H1 (cell line): ENCODE measurements around the gene SPATA7. TPM values are rescaled to one million over a fixed set of nuclear protein-coding genes. Genes with fewer than 3 reads are reported as not detected.

ENCODE experiments used
- BRCA1 ChIP-seq: IDR thresholded peaks from 2 replicates; pipeline ENCODE4 v1.6.1; 2012; ENCODE audit warnings: low read depth, low read length, improper control_type of control experiment
- CREB1 ChIP-seq: IDR thresholded peaks from 2 replicates; pipeline ENCODE4 v1.6.1; 2012; ENCODE audit warnings: inconsistent platforms
- GTF2F1 ChIP-seq: IDR thresholded peaks from 2 replicates; pipeline ENCODE4 v1.6.1; 2012; ENCODE audit warnings: low read depth, low read length, improper control_type of control experiment, borderline replicate concordance
- PHF8 ChIP-seq: fragments of 200-600 bp; sonication (generic); conservative IDR thresholded peaks from 2 replicates; pipeline ENCODE4 v1.7.1; 2012; ENCODE audit warnings: low read depth, mild to moderate bottlenecking, inconsistent platforms, low read length, moderate library complexity
- SIX5 ChIP-seq: IDR thresholded peaks from 2 replicates; pipeline ENCODE4 v1.6.1; 2011; ENCODE audit warnings: mild to moderate bottlenecking, low read depth, low read length
- SP1 ChIP-seq: IDR thresholded peaks from 2 replicates; pipeline ENCODE4 v1.6.1; 2011; ENCODE audit warnings: low read depth, low read length
- SP4 ChIP-seq: IDR thresholded peaks from 2 replicates; pipeline ENCODE4 v1.6.1; 2012; ENCODE audit warnings: low read length, inconsistent platforms
- ZNF274 ChIP-seq: IDR thresholded peaks from 2 replicates; pipeline ENCODE4 v1.7.0; 2012; ENCODE audit warnings: low read length, borderline replicate concordance; ENCODE audit errors: extremely low read depth
- polyA plus RNA-seq, 7 experiments: library from polyadenylated mRNA; depleted of rRNA in 3 of 7; stranded (reverse) in 5 of 7; unstranded in 2 of 7; fragments of >200 nt in 5 of 7; fragments of 200-250 nt in 2 of 7; gene quantifications; 1 replicate in 5 of 7; 2 replicates in 1 of 7; 4 replicates in 1 of 7; pipeline versions ENCODE4 v1.2.1 to v1.2.3, GENCODE V29; 2011 to 2013; ENCODE audit warnings: missing spikeins in 2 of 7, mixed read lengths in 2 of 7
- total RNA-seq: library from RNA; stranded (reverse); fragmentation: NEBNext Ultra II Directional; extraction: Animal tissue kit (Norgen Biotek cat#: 25700); gene quantifications from 2 replicates; pipeline ENCODE4 v1.2.1, GENCODE V29; 2021
- TF ChIP-seq, protein P1 (sequence below): fragments of 300-600 bp; sonication (generic); IDR thresholded peaks from 2 replicates; pipeline ENCODE4 v1.7.1; 2012; ENCODE audit warnings: low read length, moderate library complexity, mild to moderate bottlenecking, inconsistent platforms; ENCODE audit not compliant: insufficient replicate concordance
- TF ChIP-seq, protein P2 (sequence below), 3 experiments: IDR thresholded peaks; 1 replicate in 2 of 3; 2 replicates in 1 of 3; pipeline versions ENCODE4 v1.5.1 to v1.6.1; 2011; ENCODE audit warnings: low read length in 3 of 3, mild to moderate bottlenecking in 3 of 3, inconsistent platforms in 2 of 3, low read depth in 1 of 3, moderate library complexity in 1 of 3; ENCODE audit not compliant: insufficient read depth in 1 of 3; ENCODE audit errors: control extremely low read depth in 1 of 3

SPATA7 gene
- total and polyA plus RNA-seq, 2 of the 8 experiments (the other 6 are each of a cell fraction or from before 2014, with no cell fraction given): 3.8 to 6.7 TPM

DNA sequence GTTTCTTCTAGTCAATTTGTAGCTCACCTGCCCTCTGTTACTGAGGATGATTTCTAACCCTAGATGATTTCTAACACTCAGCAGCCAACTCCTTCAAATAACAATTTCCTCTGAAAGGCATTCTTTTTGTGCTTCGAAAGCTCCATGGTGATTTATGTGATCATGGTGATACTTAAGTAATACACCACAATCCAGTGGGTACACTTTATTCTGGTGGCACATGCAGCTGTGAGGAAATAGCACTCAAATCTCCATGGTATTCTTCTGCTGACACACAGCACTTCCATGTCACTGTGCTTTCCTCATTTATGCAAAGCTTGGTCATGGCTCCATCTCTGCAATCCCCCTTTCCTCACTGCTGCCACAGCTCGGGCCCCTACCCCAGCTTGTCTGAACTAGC is 95.6 kb downstream of the SPATA7 start (continued):
- TF ChIP-seq, protein P1, sequence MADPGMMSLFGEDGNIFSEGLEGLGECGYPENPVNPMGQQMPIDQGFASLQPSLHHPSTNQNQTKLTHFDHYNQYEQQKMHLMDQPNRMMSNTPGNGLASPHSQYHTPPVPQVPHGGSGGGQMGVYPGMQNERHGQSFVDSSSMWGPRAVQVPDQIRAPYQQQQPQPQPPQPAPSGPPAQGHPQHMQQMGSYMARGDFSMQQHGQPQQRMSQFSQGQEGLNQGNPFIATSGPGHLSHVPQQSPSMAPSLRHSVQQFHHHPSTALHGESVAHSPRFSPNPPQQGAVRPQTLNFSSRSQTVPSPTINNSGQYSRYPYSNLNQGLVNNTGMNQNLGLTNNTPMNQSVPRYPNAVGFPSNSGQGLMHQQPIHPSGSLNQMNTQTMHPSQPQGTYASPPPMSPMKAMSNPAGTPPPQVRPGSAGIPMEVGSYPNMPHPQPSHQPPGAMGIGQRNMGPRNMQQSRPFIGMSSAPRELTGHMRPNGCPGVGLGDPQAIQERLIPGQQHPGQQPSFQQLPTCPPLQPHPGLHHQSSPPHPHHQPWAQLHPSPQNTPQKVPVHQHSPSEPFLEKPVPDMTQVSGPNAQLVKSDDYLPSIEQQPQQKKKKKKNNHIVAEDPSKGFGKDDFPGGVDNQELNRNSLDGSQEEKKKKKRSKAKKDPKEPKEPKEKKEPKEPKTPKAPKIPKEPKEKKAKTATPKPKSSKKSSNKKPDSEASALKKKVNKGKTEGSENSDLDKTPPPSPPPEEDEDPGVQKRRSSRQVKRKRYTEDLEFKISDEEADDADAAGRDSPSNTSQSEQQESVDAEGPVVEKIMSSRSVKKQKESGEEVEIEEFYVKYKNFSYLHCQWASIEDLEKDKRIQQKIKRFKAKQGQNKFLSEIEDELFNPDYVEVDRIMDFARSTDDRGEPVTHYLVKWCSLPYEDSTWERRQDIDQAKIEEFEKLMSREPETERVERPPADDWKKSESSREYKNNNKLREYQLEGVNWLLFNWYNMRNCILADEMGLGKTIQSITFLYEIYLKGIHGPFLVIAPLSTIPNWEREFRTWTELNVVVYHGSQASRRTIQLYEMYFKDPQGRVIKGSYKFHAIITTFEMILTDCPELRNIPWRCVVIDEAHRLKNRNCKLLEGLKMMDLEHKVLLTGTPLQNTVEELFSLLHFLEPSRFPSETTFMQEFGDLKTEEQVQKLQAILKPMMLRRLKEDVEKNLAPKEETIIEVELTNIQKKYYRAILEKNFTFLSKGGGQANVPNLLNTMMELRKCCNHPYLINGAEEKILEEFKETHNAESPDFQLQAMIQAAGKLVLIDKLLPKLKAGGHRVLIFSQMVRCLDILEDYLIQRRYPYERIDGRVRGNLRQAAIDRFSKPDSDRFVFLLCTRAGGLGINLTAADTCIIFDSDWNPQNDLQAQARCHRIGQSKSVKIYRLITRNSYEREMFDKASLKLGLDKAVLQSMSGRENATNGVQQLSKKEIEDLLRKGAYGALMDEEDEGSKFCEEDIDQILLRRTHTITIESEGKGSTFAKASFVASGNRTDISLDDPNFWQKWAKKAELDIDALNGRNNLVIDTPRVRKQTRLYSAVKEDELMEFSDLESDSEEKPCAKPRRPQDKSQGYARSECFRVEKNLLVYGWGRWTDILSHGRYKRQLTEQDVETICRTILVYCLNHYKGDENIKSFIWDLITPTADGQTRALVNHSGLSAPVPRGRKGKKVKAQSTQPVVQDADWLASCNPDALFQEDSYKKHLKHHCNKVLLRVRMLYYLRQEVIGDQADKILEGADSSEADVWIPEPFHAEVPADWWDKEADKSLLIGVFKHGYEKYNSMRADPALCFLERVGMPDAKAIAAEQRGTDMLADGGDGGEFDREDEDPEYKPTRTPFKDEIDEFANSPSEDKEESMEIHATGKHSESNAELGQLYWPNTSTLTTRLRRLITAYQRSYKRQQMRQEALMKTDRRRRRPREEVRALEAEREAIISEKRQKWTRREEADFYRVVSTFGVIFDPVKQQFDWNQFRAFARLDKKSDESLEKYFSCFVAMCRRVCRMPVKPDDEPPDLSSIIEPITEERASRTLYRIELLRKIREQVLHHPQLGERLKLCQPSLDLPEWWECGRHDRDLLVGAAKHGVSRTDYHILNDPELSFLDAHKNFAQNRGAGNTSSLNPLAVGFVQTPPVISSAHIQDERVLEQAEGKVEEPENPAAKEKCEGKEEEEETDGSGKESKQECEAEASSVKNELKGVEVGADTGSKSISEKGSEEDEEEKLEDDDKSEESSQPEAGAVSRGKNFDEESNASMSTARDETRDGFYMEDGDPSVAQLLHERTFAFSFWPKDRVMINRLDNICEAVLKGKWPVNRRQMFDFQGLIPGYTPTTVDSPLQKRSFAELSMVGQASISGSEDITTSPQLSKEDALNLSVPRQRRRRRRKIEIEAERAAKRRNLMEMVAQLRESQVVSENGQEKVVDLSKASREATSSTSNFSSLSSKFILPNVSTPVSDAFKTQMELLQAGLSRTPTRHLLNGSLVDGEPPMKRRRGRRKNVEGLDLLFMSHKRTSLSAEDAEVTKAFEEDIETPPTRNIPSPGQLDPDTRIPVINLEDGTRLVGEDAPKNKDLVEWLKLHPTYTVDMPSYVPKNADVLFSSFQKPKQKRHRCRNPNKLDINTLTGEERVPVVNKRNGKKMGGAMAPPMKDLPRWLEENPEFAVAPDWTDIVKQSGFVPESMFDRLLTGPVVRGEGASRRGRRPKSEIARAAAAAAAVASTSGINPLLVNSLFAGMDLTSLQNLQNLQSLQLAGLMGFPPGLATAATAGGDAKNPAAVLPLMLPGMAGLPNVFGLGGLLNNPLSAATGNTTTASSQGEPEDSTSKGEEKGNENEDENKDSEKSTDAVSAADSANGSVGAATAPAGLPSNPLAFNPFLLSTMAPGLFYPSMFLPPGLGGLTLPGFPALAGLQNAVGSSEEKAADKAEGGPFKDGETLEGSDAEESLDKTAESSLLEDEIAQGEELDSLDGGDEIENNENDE: no peak
- TF ChIP-seq PHF8 (no peak), SP1 (no peak), SP4 (no peak), ZNF274 (no peak), CREB1 (no peak), SIX5 (no peak), GTF2F1 (no peak), BRCA1 (no peak)
- TF ChIP-seq, protein P2, sequence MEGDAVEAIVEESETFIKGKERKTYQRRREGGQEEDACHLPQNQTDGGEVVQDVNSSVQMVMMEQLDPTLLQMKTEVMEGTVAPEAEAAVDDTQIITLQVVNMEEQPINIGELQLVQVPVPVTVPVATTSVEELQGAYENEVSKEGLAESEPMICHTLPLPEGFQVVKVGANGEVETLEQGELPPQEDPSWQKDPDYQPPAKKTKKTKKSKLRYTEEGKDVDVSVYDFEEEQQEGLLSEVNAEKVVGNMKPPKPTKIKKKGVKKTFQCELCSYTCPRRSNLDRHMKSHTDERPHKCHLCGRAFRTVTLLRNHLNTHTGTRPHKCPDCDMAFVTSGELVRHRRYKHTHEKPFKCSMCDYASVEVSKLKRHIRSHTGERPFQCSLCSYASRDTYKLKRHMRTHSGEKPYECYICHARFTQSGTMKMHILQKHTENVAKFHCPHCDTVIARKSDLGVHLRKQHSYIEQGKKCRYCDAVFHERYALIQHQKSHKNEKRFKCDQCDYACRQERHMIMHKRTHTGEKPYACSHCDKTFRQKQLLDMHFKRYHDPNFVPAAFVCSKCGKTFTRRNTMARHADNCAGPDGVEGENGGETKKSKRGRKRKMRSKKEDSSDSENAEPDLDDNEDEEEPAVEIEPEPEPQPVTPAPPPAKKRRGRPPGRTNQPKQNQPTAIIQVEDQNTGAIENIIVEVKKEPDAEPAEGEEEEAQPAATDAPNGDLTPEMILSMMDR (IDR thresholded peaks at IDR 0.05; ENCODE audit: control extremely low read depth in 1 of 3, insufficient read depth in 1 of 3, low read depth in 1 of 3, low read length in 3 of 3): no peak
